ENCODE data around the gene DNAH3. TPM values are rescaled to one million over a fixed set of nuclear protein-coding genes. Genes with fewer than 3 reads are reported as not detected.
"Not testable (repeated sequence)": the region's sequence is repeated elsewhere in the genome, so short reads cannot be mapped to it uniquely, and the experiment has no call there.

Gene DNAH3
- total RNA-seq, 2 donors from 2014 or later: 0.03 TPM; not detected in 1

DNA sequence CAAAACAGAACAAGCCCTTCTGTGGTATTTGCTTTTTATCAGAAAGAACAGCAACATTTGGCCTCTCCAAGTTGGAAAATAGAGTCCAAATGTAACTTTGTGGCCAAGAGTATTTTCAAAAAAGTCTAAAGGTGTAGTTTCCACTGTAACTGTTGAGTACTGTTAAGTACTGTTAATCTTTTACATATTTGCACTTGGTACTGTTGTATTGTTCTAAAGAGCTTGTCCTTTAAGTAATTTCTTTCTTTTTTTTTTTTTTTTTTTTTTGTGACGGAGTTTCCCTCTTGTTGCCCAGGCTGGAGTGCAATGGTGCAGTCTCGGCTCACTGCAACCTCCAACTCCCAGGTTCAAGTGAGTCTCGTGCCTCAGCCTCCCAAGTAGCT, 29.3 kb upstream of the DNAH3 start:
- Mint-ChIP-seq H3K36me3 (peaks cover 8% of the 10 kb centered on the region), H3K27me3 (no peaks in the 10 kb centered on the region), H3K9me3 (no peaks in the 10 kb centered on the region), H3K4me3 (no peak overlapping the region), H3K4me1 (ENCODE audit: low read depth in 2 of 2) (peaks cover 4 to 5% of the 10 kb centered on the region in 2 donors), H3K27ac (no peak overlapping the region)
- DNase-seq (ENCODE audit: low spot score): no peak
- no peak for ATAC-seq

DNA sequence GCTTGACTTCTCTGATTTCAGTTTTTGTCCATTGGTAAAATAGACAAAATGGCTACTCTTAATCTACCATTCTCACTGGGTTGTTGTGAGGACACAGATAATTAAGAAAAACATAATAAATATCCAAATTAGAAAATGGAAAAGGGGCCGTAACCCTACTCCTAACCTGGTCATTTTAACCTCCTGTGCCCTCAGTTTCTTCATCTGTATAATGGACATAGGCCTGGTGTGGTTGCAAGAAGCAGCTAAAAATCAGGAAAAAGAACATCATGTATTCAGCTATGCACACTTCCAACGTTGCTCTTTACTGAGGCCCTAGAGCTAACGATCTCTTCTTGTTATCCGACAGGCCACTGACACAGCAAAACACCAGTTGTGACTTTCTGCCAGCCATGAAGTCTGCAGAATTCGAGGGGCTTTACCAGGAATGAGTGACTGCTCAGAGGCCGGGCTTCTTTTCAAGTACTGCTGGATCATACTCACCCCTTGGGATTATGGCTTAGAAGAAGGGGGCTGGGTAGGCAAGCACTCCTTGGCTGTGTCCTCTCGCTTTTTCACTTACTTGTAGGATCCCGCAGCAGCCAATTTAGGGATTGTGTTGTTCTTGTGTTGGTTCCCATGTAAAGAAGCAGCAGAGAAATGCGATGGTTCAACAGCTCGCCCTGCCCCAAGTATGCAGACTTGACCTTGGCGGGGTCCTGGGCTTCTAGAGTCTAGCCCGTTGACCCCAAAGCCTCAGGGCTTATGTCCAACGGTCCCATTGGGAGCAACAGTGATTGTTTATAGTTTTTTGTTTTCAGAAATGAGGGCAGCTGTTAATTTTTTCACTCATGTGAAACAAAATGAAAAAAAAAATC, 28.7 kb upstream of the DNAH3 start:
- no peaks in the 10 kb centered on the region for H3K27me3 Mint-ChIP-seq
- H3K27ac Mint-ChIP-seq: no peak overlapping the region
- peaks cover 8% of the 10 kb centered on the region for H3K36me3 Mint-ChIP-seq
- no peak for DNase-seq (ENCODE audit: low spot score)
- no peaks in the 10 kb centered on the region for H3K4me1 Mint-ChIP-seq (ENCODE audit: low read depth in 2 of 2)
- H3K9me3 Mint-ChIP-seq: no peaks in the 10 kb centered on the region
- no peak for ATAC-seq
- no peak overlapping the region for H3K4me3 Mint-ChIP-seq

DNA sequence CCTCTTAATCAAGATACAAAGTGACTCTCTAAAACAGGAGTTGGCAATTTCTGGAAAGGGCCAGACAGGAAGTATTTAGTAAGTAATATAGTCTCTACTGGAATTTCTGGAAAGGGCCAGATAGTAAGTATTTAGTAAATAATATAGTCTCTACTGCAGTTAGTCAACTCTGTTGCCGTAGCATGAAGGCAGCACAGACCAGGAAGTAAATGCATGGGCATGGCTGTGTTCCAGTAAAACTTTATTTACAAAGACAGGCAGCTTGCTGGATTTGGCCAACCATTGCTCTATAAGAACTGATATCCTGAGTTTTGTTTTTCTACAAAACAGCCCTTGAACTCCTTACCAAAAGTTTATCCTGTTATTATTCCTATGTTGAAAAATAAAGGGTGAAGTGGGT, 24.8 kb upstream of the DNAH3 start:
- peaks cover 12% of the 10 kb centered on the region for H3K36me3 Mint-ChIP-seq
- no peak for DNase-seq (ENCODE audit: low spot score)
- H3K27me3 Mint-ChIP-seq: no peaks in the 10 kb centered on the region
- H3K27ac Mint-ChIP-seq: no peak overlapping the region
- no peak for ATAC-seq
- H3K4me3 Mint-ChIP-seq: no peak overlapping the region
- no peaks in the 10 kb centered on the region for H3K4me1 Mint-ChIP-seq (ENCODE audit: low read depth in 2 of 2)
- no peaks in the 10 kb centered on the region for H3K9me3 Mint-ChIP-seq

DNA sequence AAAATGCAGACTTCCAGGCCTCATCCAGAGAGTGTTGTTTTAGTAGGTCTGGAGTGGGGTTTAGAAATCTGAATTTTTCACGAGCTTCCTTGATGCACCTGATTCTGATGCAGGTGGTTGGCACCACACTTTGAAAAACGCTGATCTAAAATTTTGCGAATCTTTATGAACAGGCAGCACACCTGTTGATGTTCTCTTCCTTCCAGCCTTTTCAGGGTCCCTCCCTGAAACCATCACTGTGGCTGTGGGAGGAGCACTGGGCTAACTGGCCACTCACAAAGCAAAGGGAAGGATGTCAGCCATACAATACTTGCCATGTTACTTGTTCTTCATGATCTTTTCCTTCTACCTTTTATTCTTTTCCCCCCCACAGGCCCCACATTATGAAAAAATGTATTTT, 22.0 kb upstream of the DNAH3 start:
- no peak overlapping the region for H3K4me3 Mint-ChIP-seq

DNA sequence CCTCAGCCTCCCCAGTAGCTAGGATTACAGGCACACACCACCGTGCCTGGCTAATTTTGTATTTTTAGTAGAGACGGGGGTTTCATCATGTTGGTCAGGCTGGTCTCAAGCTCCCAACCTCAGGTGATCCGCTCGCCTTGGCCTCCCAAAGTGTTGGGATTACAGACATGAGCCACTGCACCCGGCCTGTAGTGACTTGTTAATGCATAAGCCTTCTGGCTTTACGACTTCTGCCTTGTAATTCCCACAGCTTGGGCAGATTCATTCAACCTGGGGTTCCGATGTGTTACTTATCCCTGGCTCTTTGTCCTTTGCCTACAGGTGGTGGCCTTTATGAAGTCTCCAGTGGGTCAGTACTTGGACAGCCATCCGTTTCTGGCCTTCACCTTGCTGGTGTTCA, 19.5 kb upstream of the DNAH3 start:
- not testable (repeated sequence) for H3K4me1 Mint-ChIP-seq (ENCODE audit: low read depth in 2 of 2); H3K9me3 Mint-ChIP-seq; DNase-seq (ENCODE audit: low spot score); ATAC-seq; H3K27ac Mint-ChIP-seq; H3K27me3 Mint-ChIP-seq; H3K4me3 Mint-ChIP-seq
- H3K36me3 Mint-ChIP-seq: peaks cover 12% of the 10 kb centered on the region

More for the DNA sequence above, 22.0 kb upstream of the DNAH3 start:
- Mint-ChIP-seq H3K4me1 (ENCODE audit: low read depth in 2 of 2) (no peaks in the 10 kb centered on the region), H3K36me3 (peaks cover 12% of the 10 kb centered on the region), H3K27ac (no peak overlapping the region), H3K27me3 (no peaks in the 10 kb centered on the region), H3K9me3 (no peaks in the 10 kb centered on the region)
- ATAC-seq (no peak), DNase-seq (ENCODE audit: low spot score) (no peak)

DNA sequence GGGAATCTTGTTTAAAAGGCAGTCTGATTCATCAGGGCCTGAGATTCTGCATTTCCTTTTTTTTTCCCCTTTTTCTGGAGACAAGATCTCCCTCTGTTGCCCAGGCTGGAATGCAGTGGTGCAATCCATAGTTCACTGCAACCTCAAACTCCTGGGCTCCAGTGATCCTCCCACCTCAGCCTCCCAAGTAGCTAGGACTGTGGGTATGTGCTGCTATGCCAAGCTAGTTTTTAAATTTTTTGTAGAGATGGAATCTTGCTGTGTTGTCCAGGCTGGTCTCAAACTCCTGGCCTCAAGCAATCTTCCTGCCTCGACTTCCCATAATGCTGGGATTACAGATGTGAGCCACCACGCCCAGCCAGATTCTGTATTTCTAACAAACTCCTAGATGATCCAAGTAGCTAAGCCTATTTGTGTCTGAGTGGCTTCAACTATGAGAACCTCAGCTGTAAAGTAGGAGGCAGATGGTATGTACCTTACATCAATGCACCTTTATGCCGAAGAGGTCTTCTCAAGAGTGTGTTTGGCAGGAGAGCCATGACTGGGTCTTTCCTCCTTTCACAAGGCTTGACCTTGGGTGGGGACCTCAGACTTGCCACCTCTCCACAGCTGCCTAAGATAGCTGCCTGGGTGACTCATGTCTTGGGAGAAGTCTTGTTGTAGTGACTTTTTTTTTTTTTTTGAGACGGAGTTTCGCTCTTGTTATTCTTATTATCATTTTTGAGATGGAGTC, 18.8 kb upstream of the DNAH3 start:
- H3K4me1 Mint-ChIP-seq (ENCODE audit: low read depth in 2 of 2): no peaks in the 10 kb centered on the region
- no peak overlapping the region for H3K4me3 Mint-ChIP-seq
- H3K9me3 Mint-ChIP-seq: no peaks in the 10 kb centered on the region
- H3K27me3 Mint-ChIP-seq: no peaks in the 10 kb centered on the region
- H3K36me3 Mint-ChIP-seq: peaks cover 12% of the 10 kb centered on the region
- ATAC-seq (peak in 1 of 2 donors; percentile 49), DNase-seq (ENCODE audit: low spot score) (no peak)
- H3K27ac Mint-ChIP-seq: no peak overlapping the region

DNA sequence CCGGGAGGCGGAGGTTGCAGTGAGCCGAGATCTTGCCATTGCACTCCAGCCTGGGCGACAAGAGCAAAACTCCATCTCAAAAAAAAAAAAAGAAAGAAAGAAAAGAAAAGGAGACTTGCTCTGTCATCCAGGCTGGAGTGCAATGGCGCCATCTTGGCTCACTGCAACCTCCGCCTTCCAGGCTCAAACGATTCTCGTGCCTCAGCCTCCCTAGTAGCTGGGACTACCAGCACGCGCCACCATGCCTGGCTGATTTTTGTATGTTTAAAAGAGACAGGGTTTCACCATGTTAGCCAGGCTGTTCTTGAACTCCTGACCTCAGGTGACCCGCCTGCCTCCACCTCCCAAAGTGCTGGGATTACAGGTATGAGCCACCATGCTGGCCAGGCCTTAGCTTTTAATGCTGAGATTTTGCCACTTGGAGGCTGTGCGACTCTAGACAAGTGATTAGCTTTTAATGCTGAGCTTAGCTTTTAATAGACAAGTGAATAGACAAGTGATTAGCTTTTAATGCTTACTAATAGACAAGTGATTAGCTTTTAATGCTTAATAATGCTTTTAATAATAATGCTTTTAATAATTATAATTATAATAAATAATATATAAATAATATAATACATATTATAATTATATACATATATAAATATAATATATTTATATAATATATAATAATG, 17.4 kb upstream of the DNAH3 start:
- no peaks in the 10 kb centered on the region for H3K4me1 Mint-ChIP-seq (ENCODE audit: low read depth in 2 of 2)
- H3K27ac Mint-ChIP-seq: no peak overlapping the region
- H3K27me3 Mint-ChIP-seq: no peaks in the 10 kb centered on the region
- H3K36me3 Mint-ChIP-seq: peaks cover 11% of the 10 kb centered on the region
- H3K9me3 Mint-ChIP-seq: no peaks in the 10 kb centered on the region
- DNase-seq (ENCODE audit: low spot score) (no peak), ATAC-seq (no peak)
- no peak overlapping the region for H3K4me3 Mint-ChIP-seq

DNA sequence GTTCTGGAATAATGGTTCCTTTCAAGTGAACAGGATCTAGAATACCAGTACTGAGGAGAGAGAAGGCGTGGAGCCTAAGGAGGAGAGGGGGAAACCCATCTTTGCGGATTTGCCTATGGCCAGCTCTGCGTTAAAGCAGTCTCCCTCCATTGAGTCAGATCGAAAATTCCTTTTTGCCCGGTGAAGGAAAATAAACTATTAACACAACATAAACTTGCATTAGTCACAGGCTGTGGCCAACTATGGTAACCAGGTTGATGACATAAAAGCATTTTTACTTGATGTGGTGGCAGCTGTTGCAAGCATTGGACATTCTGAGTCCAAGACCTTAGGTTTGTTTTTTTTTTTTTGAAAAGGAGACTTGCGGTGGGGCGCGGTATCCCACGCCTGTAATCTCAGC, 16.7 kb upstream of the DNAH3 start:
- DNase-seq (ENCODE audit: low spot score) (no peak), ATAC-seq (no peak)
- H3K27me3 Mint-ChIP-seq: no peaks in the 10 kb centered on the region
- H3K4me3 Mint-ChIP-seq: no peak overlapping the region
- H3K4me1 Mint-ChIP-seq (ENCODE audit: low read depth in 2 of 2): no peaks in the 10 kb centered on the region
- H3K9me3 Mint-ChIP-seq: no peaks in the 10 kb centered on the region
- no peak overlapping the region for H3K27ac Mint-ChIP-seq
- peaks cover 6% of the 10 kb centered on the region for H3K36me3 Mint-ChIP-seq

DNA sequence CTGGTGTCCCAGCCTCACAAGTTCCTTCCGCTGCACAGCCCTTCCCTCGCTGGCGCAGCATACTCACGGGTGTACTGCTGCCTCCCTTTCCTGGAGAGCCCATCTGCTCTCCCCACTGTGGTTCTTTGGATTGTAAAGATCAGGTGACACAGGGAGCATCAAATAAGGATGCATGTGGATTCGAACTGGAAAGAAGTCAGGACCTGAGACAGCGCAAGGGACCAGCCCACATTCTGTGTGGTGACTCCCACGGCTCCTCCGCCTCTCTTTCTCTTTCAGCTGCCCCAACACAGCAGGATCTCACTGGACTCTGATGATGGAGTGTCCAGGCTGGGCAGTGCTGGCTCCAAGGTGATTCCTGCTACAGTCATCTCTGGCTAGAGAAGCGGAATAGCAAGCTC, 15.9 kb upstream of the DNAH3 start:
- ATAC-seq: no peak
- peaks cover 6% of the 10 kb centered on the region for H3K36me3 Mint-ChIP-seq
- DNase-seq (ENCODE audit: low spot score): no peak
- no peak overlapping the region for H3K27ac Mint-ChIP-seq
- H3K27me3 Mint-ChIP-seq: no peaks in the 10 kb centered on the region
- no peaks in the 10 kb centered on the region for H3K4me1 Mint-ChIP-seq (ENCODE audit: low read depth in 2 of 2)
- H3K4me3 Mint-ChIP-seq: no peak overlapping the region
- no peaks in the 10 kb centered on the region for H3K9me3 Mint-ChIP-seq

DNA sequence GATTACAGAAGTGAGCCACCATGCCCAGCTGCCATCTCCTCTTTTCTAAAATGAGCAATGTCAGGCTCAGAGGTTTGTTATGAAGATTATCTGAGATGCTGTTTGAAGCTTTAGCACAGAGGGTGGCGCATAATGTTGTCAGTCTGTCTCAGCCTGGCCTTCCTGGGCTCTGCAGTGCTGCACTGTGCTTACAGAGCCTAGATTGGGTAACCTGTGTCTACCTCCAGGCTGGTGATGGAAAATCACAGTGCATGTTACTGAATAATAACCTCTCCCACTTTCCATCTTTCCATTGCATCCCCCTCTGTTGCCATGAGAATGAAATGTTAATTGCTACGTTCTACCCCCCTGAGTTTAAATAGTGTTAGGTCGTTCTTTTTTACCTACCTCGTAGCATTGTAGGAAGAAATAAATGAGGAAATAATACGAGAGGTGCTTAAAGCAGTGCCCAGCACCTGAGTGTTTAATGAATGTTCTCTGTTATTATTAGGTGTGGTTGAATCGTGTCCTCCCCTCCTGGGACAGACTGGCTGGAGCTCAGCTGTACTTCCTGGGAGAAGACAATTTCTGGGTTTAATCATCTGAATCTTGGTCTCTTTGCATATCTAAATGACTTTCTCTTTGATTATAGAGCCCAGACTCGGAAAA, 14.0 kb upstream of the DNAH3 start:
- no peak for DNase-seq (ENCODE audit: low spot score)
- H3K27ac Mint-ChIP-seq: no peak overlapping the region
- peaks cover 0 to 3% of the 10 kb centered on the region in 2 donors for H3K4me1 Mint-ChIP-seq (ENCODE audit: low read depth in 2 of 2)
- no peaks in the 10 kb centered on the region for H3K36me3 Mint-ChIP-seq
- no peaks in the 10 kb centered on the region for H3K9me3 Mint-ChIP-seq
- no peak overlapping the region for H3K4me3 Mint-ChIP-seq
- H3K27me3 Mint-ChIP-seq: no peaks in the 10 kb centered on the region
- ATAC-seq: no peak

DNA sequence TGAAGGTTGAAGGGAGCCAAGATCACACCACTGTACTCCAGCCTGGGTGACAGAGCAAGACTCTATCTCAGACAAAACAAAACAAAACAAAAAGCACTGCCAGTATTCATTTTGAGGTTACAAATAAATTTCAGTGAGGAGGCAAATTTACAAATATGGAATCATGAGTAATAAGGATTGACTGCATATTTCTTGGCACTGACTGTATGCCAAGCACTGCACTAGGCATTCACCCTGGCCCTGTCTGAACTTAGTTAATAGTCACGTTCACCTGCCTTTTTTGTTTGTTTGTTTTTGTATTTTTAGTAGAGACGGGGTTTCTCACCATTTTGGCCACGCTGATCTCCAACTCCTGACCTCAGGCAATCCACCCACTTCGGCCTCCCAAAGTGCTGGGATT, 12.9 kb upstream of the DNAH3 start:
- Mint-ChIP-seq H3K4me1 (ENCODE audit: low read depth in 2 of 2) (peaks cover 3 to 6% of the 10 kb centered on the region in 2 donors), H3K4me3 (no peak overlapping the region), H3K36me3 (no peaks in the 10 kb centered on the region), H3K27ac (no peak overlapping the region), H3K27me3 (no peaks in the 10 kb centered on the region), H3K9me3 (no peaks in the 10 kb centered on the region)
- DNase-seq (ENCODE audit: low spot score) (no peak), ATAC-seq (no peak)

DNA sequence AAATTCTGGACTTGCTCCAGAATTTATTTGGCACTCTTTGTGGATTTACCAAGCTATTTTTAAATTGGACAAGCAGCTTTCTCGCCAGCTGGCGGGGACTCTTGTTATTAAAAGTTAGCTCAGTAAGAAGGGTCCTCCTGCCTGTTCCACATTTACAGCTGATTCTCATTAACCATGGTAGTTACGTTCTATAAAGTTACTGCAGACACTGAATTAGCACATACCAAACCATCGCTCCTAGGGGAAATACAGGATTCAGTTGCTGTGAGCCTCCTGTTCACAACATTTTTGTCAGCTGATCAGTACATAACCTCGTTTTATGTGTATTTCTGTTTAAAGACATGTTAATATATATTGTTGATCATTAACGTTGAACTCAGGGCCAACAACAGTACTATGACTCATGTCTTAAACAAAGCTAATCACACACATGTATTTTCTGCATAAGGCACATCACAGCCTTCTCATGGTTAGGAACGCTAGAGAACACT, 12.1 kb upstream of the DNAH3 start:
- no peaks in the 10 kb centered on the region for H3K36me3 Mint-ChIP-seq
- no peak for DNase-seq (ENCODE audit: low spot score)

DNA sequence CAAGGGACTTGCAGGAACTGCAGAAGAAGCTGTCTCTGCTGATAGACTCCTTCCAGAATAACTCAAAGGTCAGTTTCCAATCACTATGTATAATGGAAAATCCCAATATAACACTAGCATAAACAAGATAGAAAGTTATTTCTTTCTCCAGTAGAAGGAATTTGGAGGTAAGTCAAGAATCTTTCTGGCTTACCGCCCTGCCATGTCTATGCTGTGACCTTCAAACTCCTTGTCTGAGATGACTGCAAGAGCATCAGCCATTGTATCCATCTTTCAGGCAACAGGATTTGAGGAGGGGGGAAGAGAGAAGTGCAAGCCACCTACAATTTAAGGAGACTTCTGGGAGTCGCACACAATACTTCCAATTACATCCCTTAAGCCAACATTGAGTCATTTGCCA, 10.6 kb upstream of the DNAH3 start:
- H3K4me1 Mint-ChIP-seq (ENCODE audit: low read depth in 2 of 2): peaks cover 3 to 12% of the 10 kb centered on the region in 2 donors
- no peaks in the 10 kb centered on the region for H3K9me3 Mint-ChIP-seq
- no peaks in the 10 kb centered on the region for H3K27me3 Mint-ChIP-seq
- H3K36me3 Mint-ChIP-seq: no peaks in the 10 kb centered on the region
- no peak overlapping the region for H3K4me3 Mint-ChIP-seq
- DNase-seq (ENCODE audit: low spot score): no peak
- no peak overlapping the region for H3K27ac Mint-ChIP-seq
- no peak for ATAC-seq

More for the DNA sequence above, 12.1 kb upstream of the DNAH3 start:
- Mint-ChIP-seq H3K27me3 (no peaks in the 10 kb centered on the region), H3K27ac (no peak overlapping the region), H3K4me1 (ENCODE audit: low read depth in 2 of 2) (peaks cover 3 to 6% of the 10 kb centered on the region in 2 donors), H3K9me3 (no peaks in the 10 kb centered on the region), H3K4me3 (no peak overlapping the region)
- ATAC-seq: no peak
